Measurements from ENCODE around the gene UPF2.

DNA sequence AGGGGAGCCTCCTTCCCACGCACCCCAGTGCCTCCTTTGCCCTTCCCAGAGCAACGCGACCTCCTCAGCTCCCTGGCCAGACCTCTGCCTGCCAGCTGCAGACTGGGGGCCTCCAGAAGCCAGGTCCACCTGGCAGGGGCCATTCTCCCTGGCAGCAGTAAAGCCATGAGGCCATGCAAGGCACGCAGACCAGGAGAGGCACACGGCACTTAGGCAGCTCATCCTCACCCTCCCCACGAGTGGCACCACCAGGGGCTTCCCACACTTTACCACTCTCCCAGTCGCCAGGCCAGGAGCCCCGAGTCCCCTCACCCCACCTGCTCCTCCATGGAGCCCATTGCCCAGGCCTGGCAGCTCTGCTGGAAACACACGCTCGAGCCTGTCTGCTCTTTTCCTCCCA is 134.1 kb downstream of the UPF2 start:
- TF ChIP-seq EZH2 (IDR thresholded peaks at IDR 0.05): no peak
- TF ChIP-seq POLR2AphosphoS5 (IDR thresholded peaks at IDR 0.05; ENCODE audit: borderline replicate concordance, low read depth, low read length): no peak

Measured in SK-N-MC (cell line).